IMR-90 (cell line): Measurements from ENCODE around the gene CACNA1F. TPM values are rescaled to one million over a fixed set of nuclear protein-coding genes. Genes with fewer than 3 reads are reported as not detected.

Experiments used
- ATAC-seq: fragments of 200-7000 bp; cut with Tn5 transposase; 2 replicates; pipeline ENCODE4 v1.9.1; 2020; ENCODE audit warnings: low read depth, mild to moderate bottlenecking, moderate library complexity
- BruUV-seq: library from RNA; stranded (reverse); fragments of 400-500 nt; replicated peaks from 2 replicates; lab custom pipeline; 2021; lab: Mats Ljungman, UMichigan
- CTCF ChIA-PET: fragments of 300-600 bp; formaldehyde crosslinking; extraction: SDS; loops from one replicate; lab custom pipeline; 2021; ENCODE audit warnings: antibody characterized with exemption; lab: Yijun Ruan, JAX
- POLR2A ChIA-PET: fragments of 300-600 bp; sonication (Branson Sonifier 250); formaldehyde crosslinking; loops from one replicate; lab custom pipeline; 2022; ENCODE audit warnings: antibody characterized with exemption; ENCODE audit not compliant: unreplicated experiment; lab: Charles Lee
- DNase-seq: peaks from one replicate; pipeline ENCODE4 v3.0.0; 2013
- H2AFZ ChIP-seq: replicated peaks from 2 replicates; pipeline ENCODE3; 2013; ENCODE audit warnings: low read length, mild to moderate bottlenecking; ENCODE audit not compliant: poor library complexity
- H2AK5ac ChIP-seq: 2 replicates; pipeline ENCODE4 v1.6.1; 2013; ENCODE audit warnings: low read depth, low read length, inconsistent platforms
- H2AK9ac ChIP-seq: replicated peaks from 2 replicates; pipeline ENCODE3; 2013; ENCODE audit warnings: mild to moderate bottlenecking, low read depth, low read length, moderate library complexity; ENCODE audit not compliant: poor library complexity
- H2BK120ac ChIP-seq: 2 replicates; pipeline ENCODE4 v1.6.1; 2013; ENCODE audit warnings: low read depth, low read length, inconsistent platforms
- H2BK15ac ChIP-seq: 3 replicates; pipeline ENCODE4 v1.6.1; 2013; ENCODE audit warnings: low read depth, low read length, inconsistent platforms
- H2BK20ac ChIP-seq: 2 replicates; pipeline ENCODE4 v1.6.1; 2013; ENCODE audit warnings: low read depth, mild to moderate bottlenecking, inconsistent platforms, low read length, moderate library complexity
- H2BK5ac ChIP-seq: 2 replicates; pipeline ENCODE4 v1.6.1; 2013; ENCODE audit warnings: mild to moderate bottlenecking, low read depth, low read length, inconsistent platforms; ENCODE audit not compliant: poor library complexity, severe bottlenecking
- H3K14ac ChIP-seq: replicated peaks from 2 replicates; pipeline ENCODE4 v1.6.1; 2013; ENCODE audit warnings: low read depth, low read length, inconsistent platforms
- H3K18ac ChIP-seq: 2 replicates; pipeline ENCODE4 v1.6.1; 2013; ENCODE audit warnings: low read depth, low read length, control low read depth
- H3K23ac ChIP-seq: 2 replicates; pipeline ENCODE4 v1.6.1; 2013; ENCODE audit warnings: low read depth, low read length, inconsistent platforms
- H3K27ac ChIP-seq: 2 replicates; pipeline ENCODE4 v1.5.1; 2013; ENCODE audit warnings: mild to moderate bottlenecking, control low read depth, low read length; ENCODE audit not compliant: insufficient read depth
- H3K27me3 ChIP-seq: 2 replicates; pipeline ENCODE4 v1.6.1; 2013; ENCODE audit warnings: low read length; ENCODE audit not compliant: control insufficient read depth, insufficient read depth
- H3K36me3 ChIP-seq: 2 replicates; pipeline ENCODE4 v1.6.1; 2013; ENCODE audit warnings: low read length, mixed read lengths; ENCODE audit not compliant: control insufficient read depth, insufficient read depth
- H3K4ac ChIP-seq: 2 replicates; pipeline ENCODE4 v1.6.1; 2013; ENCODE audit warnings: low read depth, low read length, inconsistent platforms
- H3K4me1 ChIP-seq: 2 replicates; pipeline ENCODE4 v1.6.1; 2013; ENCODE audit warnings: low read length, mixed read lengths; ENCODE audit not compliant: control insufficient read depth, insufficient read depth
- H3K4me2 ChIP-seq: 2 replicates; pipeline ENCODE4 v1.6.1; 2013; ENCODE audit warnings: low read depth, mild to moderate bottlenecking, control low read depth, low read length, moderate library complexity
- H3K4me3 ChIP-seq: 2 replicates; pipeline ENCODE4 v1.5.1; 2013; ENCODE audit warnings: low read depth, mild to moderate bottlenecking, control low read depth, low read length, moderate library complexity; ENCODE audit not compliant: insufficient read depth
- H3K56ac ChIP-seq: 2 replicates; pipeline ENCODE4 v1.6.1; 2013; ENCODE audit warnings: low read length, inconsistent platforms; ENCODE audit not compliant: insufficient read depth; ENCODE audit errors: extremely low read depth
- H3K79me1 ChIP-seq, 2 experiments: 2 replicates each; pipeline ENCODE4 v1.6.1; 2013; ENCODE audit warnings: low read length in 2 of 2, inconsistent platforms in 1 of 2, low read depth in 1 of 2
- H3K9ac ChIP-seq: 2 replicates; pipeline ENCODE4 v1.6.1; 2013; ENCODE audit warnings: low read depth, low read length, control low read depth
- H3K9me1 ChIP-seq: 2 replicates; pipeline ENCODE4 v1.6.1; 2013; ENCODE audit warnings: low read length, inconsistent platforms; ENCODE audit not compliant: insufficient read depth
- H3K9me3 ChIP-seq: 2 replicates; pipeline ENCODE4 v1.6.1; 2013; ENCODE audit warnings: low read length; ENCODE audit not compliant: control insufficient read depth, insufficient read depth
- H4K20me1 ChIP-seq: 2 replicates; pipeline ENCODE4 v1.6.1; 2013; ENCODE audit warnings: low read length, inconsistent platforms; ENCODE audit not compliant: insufficient read depth
- H4K5ac ChIP-seq: 2 replicates; pipeline ENCODE4 v1.6.1; 2013; ENCODE audit warnings: mild to moderate bottlenecking, low read depth, low read length, control low read depth
- H4K8ac ChIP-seq, 2 experiments: 2 replicates each; pipeline ENCODE4 v1.6.1; 2013; ENCODE audit warnings: low read depth in 2 of 2, low read length in 2 of 2, control low read depth in 1 of 2, inconsistent platforms in 1 of 2
- H4K91ac ChIP-seq: 2 replicates; pipeline ENCODE4 v1.6.1; 2013; ENCODE audit warnings: low read depth, low read length, inconsistent platforms; ENCODE audit not compliant: insufficient read depth
- ELK1 ChIP-seq: fragments of 150-350 bp; IDR thresholded peaks from 2 replicates; pipeline ENCODE4 v1.6.1; 2016; ENCODE audit warnings: low read depth, mild to moderate bottlenecking, low read length, moderate library complexity, borderline replicate concordance
- MAZ ChIP-seq: IDR thresholded peaks from 2 replicates; pipeline ENCODE4 v1.6.1; 2012; ENCODE audit warnings: low read depth, mild to moderate bottlenecking, low read length, improper control_type of control experiment, moderate library complexity, borderline replicate concordance
- MXI1 ChIP-seq: IDR thresholded peaks from 2 replicates; pipeline ENCODE4 v1.6.1; 2012; ENCODE audit warnings: low read depth, mild to moderate bottlenecking, low read length, moderate library complexity, borderline replicate concordance
- NFE2L2 ChIP-seq: fragments of 150-350 bp; IDR thresholded peaks from 2 replicates; pipeline ENCODE4 v1.6.1; 2016; ENCODE audit warnings: low read depth, mild to moderate bottlenecking, low read length
- POLR2A ChIP-seq: IDR thresholded peaks from 2 replicates; pipeline ENCODE4 v1.6.1; 2012; ENCODE audit warnings: mild to moderate bottlenecking, low read depth, low read length
- RAD21 ChIP-seq: IDR thresholded peaks from 2 replicates; pipeline ENCODE4 v1.6.1; 2012; ENCODE audit warnings: low read length, improper control_type of control experiment
- RCOR1 ChIP-seq: IDR thresholded peaks from 2 replicates; pipeline ENCODE4 v1.6.1; 2012; ENCODE audit warnings: mild to moderate bottlenecking, low read length, improper control_type of control experiment; ENCODE audit not compliant: insufficient replicate concordance
- RFX5 ChIP-seq: IDR thresholded peaks from 2 replicates; pipeline ENCODE4 v1.8.0; 2012; ENCODE audit warnings: low read depth, mild to moderate bottlenecking, low read length, moderate library complexity
- SMC3 ChIP-seq: fragments of 150-350 bp; IDR thresholded peaks from 2 replicates; pipeline ENCODE4 v1.6.1; 2016; ENCODE audit warnings: low read depth, mild to moderate bottlenecking, antibody characterized with exemption, low read length, moderate library complexity
- WGBS, 2 experiments: methylation state at CpG; one replicate each; pipeline versions ENCODE4 v1.1.5 to v1.1.7; 2013; ENCODE audit warnings: missing lambda C conversion rate in 2 of 2; ENCODE audit not compliant: insufficient read length in 1 of 2; ENCODE audit errors: extremely low coverage in 2 of 2; 5-methylcytosine and 5-hydroxymethylcytosine counted together
- dilution Hi-C: fragments of 300-500 bp; cut with HindIII; formaldehyde crosslinking; loops from one replicate; pipeline ENCODE4 v1.14.3; 2018; ENCODE audit warnings: low sequenced_read_pairs; ENCODE audit not compliant: unreplicated experiment
- in situ Hi-C: fragments of 300-500 bp; cut with MboI; formaldehyde crosslinking; loops from 3 replicates; pipeline ENCODE4 v1.14.3; 2019; ENCODE audit warnings: low sequenced_read_pairs, inconsistent platforms, mixed read lengths
- intact Hi-C: fragments of 100-400 bp; cut with micrococcal nuclease; formaldehyde crosslinking; loops from 2 replicates; pipeline ENCODE4 v1.10.0; 2022
- polyA plus RNA-seq, 3 experiments: library from polyadenylated mRNA; depleted of rRNA; stranded (reverse); fragments of >200 nt; gene quantifications; 2 replicates each; pipeline ENCODE4 v1.2.3, GENCODE V29; 2012; ENCODE audit warnings: low replicate concordance in 1 of 3
- total RNA-seq: library from RNA; depleted of rRNA; stranded (reverse); fragments of >200 nt; gene quantifications from 2 replicates; pipeline ENCODE4 v1.2.3, GENCODE V29; 2012
- TF ChIP-seq, protein P1 (sequence below): conservative IDR thresholded peaks from 2 replicates; pipeline ENCODE4 v1.5.1; 2012; ENCODE audit warnings: mild to moderate bottlenecking, low read depth, low read length, improper control_type of control experiment
- TF ChIP-seq, protein P2 (sequence below): fragments of 150-350 bp; IDR thresholded peaks from 2 replicates; pipeline ENCODE4 v1.6.1; 2017; ENCODE audit warnings: mild to moderate bottlenecking, antibody characterized with exemption, low read length, low read depth

CACNA1F gene
- total and polyA plus RNA-seq, 2 of the 4 experiments (the other 2 are of a cell fraction) = not detected

DNA sequence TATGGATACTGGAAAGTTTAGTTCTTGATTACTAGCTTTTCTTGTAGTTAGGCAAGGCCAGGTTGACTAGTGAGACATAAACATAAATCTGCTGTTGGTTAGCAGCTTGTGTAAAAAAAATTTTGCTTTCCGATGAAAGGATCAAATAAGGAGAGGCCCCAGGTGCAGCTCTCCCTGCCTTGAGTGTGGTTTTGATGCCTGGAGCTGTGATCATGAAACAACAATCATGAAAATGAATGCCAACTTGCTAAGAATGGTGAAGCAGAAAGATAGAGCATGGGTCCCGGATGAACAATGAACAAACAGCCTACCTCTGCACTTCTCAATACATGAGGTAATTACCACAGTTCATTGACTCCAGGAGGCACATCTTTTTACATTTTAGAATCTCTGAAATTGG lies 18.7 kb downstream of the CACNA1F start:
- no peaks in the 10 kb centered on the region for H3K9me1 ChIP-seq
- H3K4me3 ChIP-seq = no peak overlapping the region
- no TSS peak for BruUV-seq
- peaks cover 4% of the 10 kb centered on the region for H3K9me3 ChIP-seq
- in situ Hi-C loops (no loop called here), intact Hi-C loops (no loop called here), dilution Hi-C loops (no loop called here)
- H3K9ac ChIP-seq = no peak overlapping the region
- H3K27me3 ChIP-seq = no peaks in the 10 kb centered on the region; the same call in 1 of the 2 replicates
- no peak overlapping the region for H2BK15ac ChIP-seq
- no peak overlapping the region for H2BK120ac ChIP-seq
- no peaks in the 10 kb centered on the region for H3K4me1 ChIP-seq
- H3K4me2 ChIP-seq = no peak overlapping the region
- no peak overlapping the region for H2BK5ac ChIP-seq
- H3K36me3 ChIP-seq = no peaks in the 10 kb centered on the region
- ChIA-PET POLR2A (no interaction called here), CTCF (interaction anchor here (1.4 kb wide), 1 partner anchor 55 kb away, joined by 4 read pairs; no protein-coding TSS in a partner anchor)
- H2BK20ac ChIP-seq = no peak overlapping the region
- no peak overlapping the region for H2AK5ac ChIP-seq
- no peak overlapping the region for H4K8ac ChIP-seq
- WGBS, 2 experiments = no CpG with 5 or more reads among the region's 2 CpGs
- no peaks in the 10 kb centered on the region for H3K79me1 ChIP-seq
- no peak overlapping the region for H3K23ac ChIP-seq
- no peak overlapping the region for H2AFZ ChIP-seq
- no peaks in the 10 kb centered on the region for H4K20me1 ChIP-seq
- no peak overlapping the region for H3K56ac ChIP-seq
- H3K27ac ChIP-seq = no peak overlapping the region
- TF ChIP-seq RCOR1 (no peak), MAZ (no peak), RFX5 (no peak), RAD21 (no peak), MXI1 (no peak), ELK1 (no peak), POLR2A (no peak), NFE2L2 (no peak), SMC3 (no peak)
- TF ChIP-seq, protein P1, sequence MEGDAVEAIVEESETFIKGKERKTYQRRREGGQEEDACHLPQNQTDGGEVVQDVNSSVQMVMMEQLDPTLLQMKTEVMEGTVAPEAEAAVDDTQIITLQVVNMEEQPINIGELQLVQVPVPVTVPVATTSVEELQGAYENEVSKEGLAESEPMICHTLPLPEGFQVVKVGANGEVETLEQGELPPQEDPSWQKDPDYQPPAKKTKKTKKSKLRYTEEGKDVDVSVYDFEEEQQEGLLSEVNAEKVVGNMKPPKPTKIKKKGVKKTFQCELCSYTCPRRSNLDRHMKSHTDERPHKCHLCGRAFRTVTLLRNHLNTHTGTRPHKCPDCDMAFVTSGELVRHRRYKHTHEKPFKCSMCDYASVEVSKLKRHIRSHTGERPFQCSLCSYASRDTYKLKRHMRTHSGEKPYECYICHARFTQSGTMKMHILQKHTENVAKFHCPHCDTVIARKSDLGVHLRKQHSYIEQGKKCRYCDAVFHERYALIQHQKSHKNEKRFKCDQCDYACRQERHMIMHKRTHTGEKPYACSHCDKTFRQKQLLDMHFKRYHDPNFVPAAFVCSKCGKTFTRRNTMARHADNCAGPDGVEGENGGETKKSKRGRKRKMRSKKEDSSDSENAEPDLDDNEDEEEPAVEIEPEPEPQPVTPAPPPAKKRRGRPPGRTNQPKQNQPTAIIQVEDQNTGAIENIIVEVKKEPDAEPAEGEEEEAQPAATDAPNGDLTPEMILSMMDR = no peak
- TF ChIP-seq, protein P2, sequence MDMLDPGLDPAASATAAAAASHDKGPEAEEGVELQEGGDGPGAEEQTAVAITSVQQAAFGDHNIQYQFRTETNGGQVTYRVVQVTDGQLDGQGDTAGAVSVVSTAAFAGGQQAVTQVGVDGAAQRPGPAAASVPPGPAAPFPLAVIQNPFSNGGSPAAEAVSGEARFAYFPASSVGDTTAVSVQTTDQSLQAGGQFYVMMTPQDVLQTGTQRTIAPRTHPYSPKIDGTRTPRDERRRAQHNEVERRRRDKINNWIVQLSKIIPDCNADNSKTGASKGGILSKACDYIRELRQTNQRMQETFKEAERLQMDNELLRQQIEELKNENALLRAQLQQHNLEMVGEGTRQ = no peak
- H3K14ac ChIP-seq = no peak overlapping the region
- no peak for DNase-seq
- H2AK9ac ChIP-seq = no peak overlapping the region
- H3K4ac ChIP-seq = no peak overlapping the region
- H4K5ac ChIP-seq = no peak overlapping the region
- ATAC-seq = no peak
- H4K91ac ChIP-seq = no peak overlapping the region
- no peak overlapping the region for H3K18ac ChIP-seq
